Hepatocyte (in vitro differentiated cells): ENCODE data around the gene LHFPL4. TPM values are rescaled to one million over a fixed set of nuclear protein-coding genes. Genes with fewer than 3 reads are reported as not detected.

Experiments
- DNase-seq: peaks from one replicate; pipeline ENCODE4 v3.0.0-alpha.2; 2016; ENCODE audit warnings: low spot score
- H2AFZ ChIP-seq: fragments of 200-600 bp; sonication (generic); 2 replicates; pipeline ENCODE4 v1.6.0; 2016; ENCODE audit warnings: antibody characterized with exemption, mild to moderate bottlenecking
- H3K27ac ChIP-seq: fragments of 200-600 bp; sonication (generic); 2 replicates; pipeline ENCODE4 v1.5.1; 2016; ENCODE audit warnings: mild to moderate bottlenecking
- H3K27me3 ChIP-seq: fragments of 200-600 bp; sonication (generic); 2 replicates; pipeline ENCODE4 v1.6.1; 2016
- H3K36me3 ChIP-seq: fragments of 200-600 bp; sonication (generic); replicated peaks from 2 replicates; pipeline ENCODE4 v1.5.1; 2016; ENCODE audit warnings: low read depth; ENCODE audit not compliant: insufficient read depth
- H3K4me1 ChIP-seq: fragments of 200-600 bp; sonication (generic); 2 replicates; pipeline ENCODE4 v1.5.1; 2016; ENCODE audit warnings: mild to moderate bottlenecking, moderate library complexity; ENCODE audit not compliant: insufficient read depth
- H3K4me2 ChIP-seq: fragments of 200-600 bp; sonication (generic); 2 replicates; pipeline ENCODE4 v1.6.0; 2016
- H3K4me3 ChIP-seq: fragments of 200-600 bp; sonication (generic); 2 replicates; pipeline ENCODE4 v1.5.1; 2016; ENCODE audit warnings: mild to moderate bottlenecking
- H3K79me2 ChIP-seq: fragments of 200-600 bp; sonication (generic); 2 replicates; pipeline ENCODE4 v1.6.0; 2017; ENCODE audit warnings: mild to moderate bottlenecking
- H3K9me2 ChIP-seq: fragments of 200-600 bp; sonication (generic); replicated peaks from 2 replicates; pipeline ENCODE4 v1.6.0; 2017; ENCODE audit warnings: mild to moderate bottlenecking; ENCODE audit not compliant: insufficient read depth
- H3K9me3 ChIP-seq: fragments of 200-600 bp; sonication (generic); 2 replicates; pipeline ENCODE4 v1.5.1; 2016; ENCODE audit warnings: low read depth, mild to moderate bottlenecking
- H4K20me1 ChIP-seq: fragments of 200-600 bp; sonication (generic); 2 replicates; pipeline ENCODE4 v1.6.0; 2016; ENCODE audit warnings: mild to moderate bottlenecking; ENCODE audit not compliant: insufficient read depth, poor library complexity, severe bottlenecking
- CTCF ChIP-seq: fragments of 200-600 bp; sonication (generic); IDR thresholded peaks from 2 replicates; pipeline ENCODE4 v1.5.1; 2016; ENCODE audit warnings: antibody characterized with exemption, mild to moderate bottlenecking; ENCODE audit not compliant: poor library complexity
- EZH2 ChIP-seq: fragments of 200-600 bp; sonication (generic); IDR thresholded peaks from 2 replicates; pipeline ENCODE4 v1.6.1; 2016; ENCODE audit warnings: antibody characterized with exemption, mild to moderate bottlenecking, borderline replicate concordance
- EZH2phosphoT487 ChIP-seq: fragments of 200-600 bp; sonication (generic); IDR thresholded peaks from one replicate; pipeline ENCODE4 v1.6.1; 2018; ENCODE audit warnings: antibody characterized with exemption, mild to moderate bottlenecking, low read depth, moderate library complexity; ENCODE audit not compliant: unreplicated experiment, severe bottlenecking
- WGBS: methylation state at CpG from one replicate; pipeline ENCODE4 v1.1.6; 2016; ENCODE audit warnings: low lambda C conversion rate; ENCODE audit errors: missing lambda C conversion rate; 5-methylcytosine and 5-hydroxymethylcytosine counted together
- polyA plus RNA-seq: library from polyadenylated mRNA; unstranded; fragments of >200 nt; fragmentation: Nextera tagmentation; extraction: Ambion mirVana; gene quantifications from 2 replicates; pipeline ENCODE4 v1.2.1, GENCODE V29; 2016
- total RNA-seq: library from RNA; depleted of rRNA; stranded (reverse); fragments of >200 nt; gene quantifications from 2 replicates; pipeline ENCODE4 v1.2.3, GENCODE V29; 2014

The LHFPL4 gene
- total and polyA plus RNA-seq, 2 experiments from 2014 or later: 0.34 TPM; not detected in 1

GRCh38 chr3:9491506-9491905 lies 62.1 kb downstream of the LHFPL4 start:
- no peak overlapping the region for H3K4me3 ChIP-seq
- no peaks in the 10 kb centered on the region for H4K20me1 ChIP-seq
- TF ChIP-seq EZH2phosphoT487: no peak
- no peak for TF ChIP-seq EZH2
- no peak for TF ChIP-seq CTCF
- H3K4me2 ChIP-seq: no peak overlapping the region
- no peaks in the 10 kb centered on the region for H3K36me3 ChIP-seq
- no peak overlapping the region for H2AFZ ChIP-seq
- 51% methylated on average over 3 of the region's 3 CpGs for WGBS
- no peaks in the 10 kb centered on the region for H3K79me2 ChIP-seq
- H3K27ac ChIP-seq: no peak overlapping the region
- no peaks in the 10 kb centered on the region for H3K4me1 ChIP-seq
- no peaks in the 10 kb centered on the region for H3K27me3 ChIP-seq
- DNase-seq: no peak
- no peaks in the 10 kb centered on the region for H3K9me2 ChIP-seq
- H3K9me3 ChIP-seq: no peaks in the 10 kb centered on the region

- H3K4me1 ChIP-seq: no peaks in the 10 kb centered on the region
- H4K20me1 ChIP-seq: no peaks in the 10 kb centered on the region
- H3K79me2 ChIP-seq: no peaks in the 10 kb centered on the region
- no peak for DNase-seq
- no peaks in the 10 kb centered on the region for H3K9me3 ChIP-seq
- H3K4me3 ChIP-seq: no peak overlapping the region
- 83% methylated on average over 1 of the region's 1 CpG for WGBS
- H3K27ac ChIP-seq: no peak overlapping the region
- no peaks in the 10 kb centered on the region for H3K27me3 ChIP-seq
- peaks cover 4% of the 10 kb centered on the region for H3K36me3 ChIP-seq
- H3K9me2 ChIP-seq: no peaks in the 10 kb centered on the region
- no peak overlapping the region for H3K4me2 ChIP-seq
- H2AFZ ChIP-seq: no peak overlapping the region
- no peak for TF ChIP-seq EZH2phosphoT487
These were observed 68.4 kb downstream of the LHFPL4 start for GRCh38 chr3:9485248-9485647.

- Histone ChIP-seq H3K27me3 (no peaks in the 10 kb centered on the region), H3K4me2 (no peak overlapping the region), H3K36me3 (peaks cover 4% of the 10 kb centered on the region), H2AFZ (no peak overlapping the region), H3K4me1 (no peaks in the 10 kb centered on the region), H4K20me1 (peaks cover 5% of the 10 kb centered on the region), H3K4me3 (no peak overlapping the region), H3K27ac (no peak overlapping the region), H3K79me2 (no peaks in the 10 kb centered on the region), H3K9me3 (no peaks in the 10 kb centered on the region), H3K9me2 (no peaks in the 10 kb centered on the region)
- DNase-seq: no peak
- TF ChIP-seq EZH2: no peak
- TF ChIP-seq CTCF: no peak
- no peak for TF ChIP-seq EZH2phosphoT487
- 100% methylated on average over 1 of the region's 1 CpG for WGBS
These were observed 73.4 kb downstream of the LHFPL4 start for GRCh38 chr3:9480265-9480664.

GRCh38 chr3:9476935-9477334 lies 76.7 kb downstream of the LHFPL4 start:
- H3K4me3 ChIP-seq: no peak overlapping the region
- no peak overlapping the region for H3K27ac ChIP-seq
- no peaks in the 10 kb centered on the region for H3K9me3 ChIP-seq
- H3K4me2 ChIP-seq: no peak overlapping the region
- H3K4me1 ChIP-seq: no peaks in the 10 kb centered on the region
- TF ChIP-seq EZH2phosphoT487 (no peak), CTCF (no peak), EZH2 (no peak)
- H3K27me3 ChIP-seq: no peaks in the 10 kb centered on the region
- WGBS: 97% methylated on average over 5 of the region's 5 CpGs
- H4K20me1 ChIP-seq: peaks cover 11% of the 10 kb centered on the region
- peaks cover 4% of the 10 kb centered on the region for H3K36me3 ChIP-seq
- no peak for DNase-seq
- peaks cover 2% of the 10 kb centered on the region for H3K79me2 ChIP-seq
- no peaks in the 10 kb centered on the region for H3K9me2 ChIP-seq
- H2AFZ ChIP-seq: no peak overlapping the region
